Loucy (cell line): ENCODE data around the gene PRDM5.
"Not testable (repeated sequence)": the region's sequence is repeated elsewhere in the genome, so short reads cannot be mapped to it uniquely, and the experiment has no call there.

Experiments used
- H2AFZ ChIP-seq: fragments of 200-600 bp; sonication (generic); 2 replicates; pipeline ENCODE4 v1.6.0; 2016; ENCODE audit warnings: antibody characterized with exemption, mild to moderate bottlenecking, low read length, moderate library complexity
- H3F3A ChIP-seq: fragments of 200-600 bp; 2 replicates; pipeline ENCODE4 v1.6.0; 2016; ENCODE audit warnings: antibody characterized with exemption, low read depth, mild to moderate bottlenecking
- H3K27me3 ChIP-seq: fragments of 200-600 bp; sonication (generic); 2 replicates; pipeline ENCODE4 v1.6.1; 2014; ENCODE audit warnings: low read length, mild to moderate bottlenecking; ENCODE audit not compliant: insufficient read depth, poor library complexity, severe bottlenecking
- H3K36me3 ChIP-seq: fragments of 200-600 bp; sonication (generic); 2 replicates; pipeline ENCODE4 v1.6.1; 2016; ENCODE audit warnings: low read length; ENCODE audit not compliant: insufficient read depth
- H3K4me1 ChIP-seq: fragments of 200-600 bp; sonication (generic); 2 replicates; pipeline ENCODE4 v1.5.1; 2014; ENCODE audit warnings: low read length, mild to moderate bottlenecking; ENCODE audit not compliant: insufficient read depth, poor library complexity, severe bottlenecking
- H3K4me2 ChIP-seq: fragments of 200-600 bp; sonication (generic); 2 replicates; pipeline ENCODE4 v1.6.0; 2014; ENCODE audit warnings: antibody characterized with exemption, low read length, low read depth, mild to moderate bottlenecking; ENCODE audit not compliant: poor library complexity, severe bottlenecking
- H3K4me3 ChIP-seq: fragments of 200-600 bp; sonication (generic); 2 replicates; pipeline ENCODE4 v1.5.1; 2014; ENCODE audit warnings: low read length, mild to moderate bottlenecking, mixed read lengths; ENCODE audit not compliant: poor library complexity, severe bottlenecking
- H3K79me2 ChIP-seq: fragments of 200-600 bp; sonication (generic); 2 replicates; pipeline ENCODE4 v1.6.1; 2014; ENCODE audit warnings: low read length; ENCODE audit not compliant: insufficient read depth
- H3K9ac ChIP-seq: fragments of 200-600 bp; sonication (generic); 2 replicates; pipeline ENCODE4 v1.6.0; 2014; ENCODE audit warnings: mild to moderate bottlenecking, low read depth, low read length, moderate library complexity; ENCODE audit not compliant: poor library complexity, severe bottlenecking
- H3K9me2 ChIP-seq: fragments of 200-600 bp; sonication (generic); replicated peaks from 2 replicates; pipeline ENCODE4 v1.6.1; 2016; ENCODE audit warnings: low read depth, low read length, mixed read lengths
- H3K9me3 ChIP-seq: fragments of 200-600 bp; sonication (generic); 2 replicates; pipeline ENCODE4 v1.6.1; 2014; ENCODE audit warnings: mild to moderate bottlenecking, antibody characterized with exemption, low read length, low read depth; ENCODE audit not compliant: insufficient read depth
- H4K20me1 ChIP-seq: fragments of 200-600 bp; sonication (generic); 2 replicates; pipeline ENCODE4 v1.6.0; 2014; ENCODE audit warnings: antibody characterized with exemption, low read length, mild to moderate bottlenecking; ENCODE audit not compliant: insufficient read depth, poor library complexity, severe bottlenecking
- CTCF ChIP-seq: fragments of 200-600 bp; sonication (generic); conservative IDR thresholded peaks from 2 replicates; pipeline ENCODE4 v1.5.1; 2014; ENCODE audit warnings: mild to moderate bottlenecking, antibody characterized with exemption, low read length
- EZH2phosphoT487 ChIP-seq: fragments of 200-600 bp; IDR thresholded peaks from 2 replicates; pipeline ENCODE4 v1.6.1; 2018; ENCODE audit warnings: antibody characterized with exemption, mild to moderate bottlenecking, moderate library complexity, borderline replicate concordance

PRDM5 gene

GRCh38 chr4:120658772-120659171 is 263.8 kb downstream of the PRDM5 start:
- no peaks in the 10 kb centered on the region for H4K20me1 ChIP-seq
- H3K4me3 ChIP-seq = no peak overlapping the region
- H3K4me2 ChIP-seq = no peak overlapping the region
- H3K4me1 ChIP-seq = no peaks in the 10 kb centered on the region
- no peak overlapping the region for H2AFZ ChIP-seq
- H3K9me2 ChIP-seq = no peaks in the 10 kb centered on the region
- H3K27me3 ChIP-seq = no peaks in the 10 kb centered on the region
- no peaks in the 10 kb centered on the region for H3K9me3 ChIP-seq
- TF ChIP-seq EZH2phosphoT487 (no peak), CTCF (no peak)
- no peaks in the 10 kb centered on the region for H3K36me3 ChIP-seq
- H3K9ac ChIP-seq = no peak overlapping the region
- H3F3A ChIP-seq = no peaks in the 10 kb centered on the region
- H3K79me2 ChIP-seq = no peaks in the 10 kb centered on the region

GRCh38 chr4:120653804-120654573 is 268.5 kb downstream of the PRDM5 start:
- Histone ChIP-seq H3K79me2 (no peaks in the 10 kb centered on the region), H3K9me2 (no peaks in the 10 kb centered on the region), H3K4me3 (no peak overlapping the region), H2AFZ (no peak overlapping the region), H3K9ac (no peak overlapping the region), H3K27me3 (no peaks in the 10 kb centered on the region), H3K4me2 (no peak overlapping the region), H4K20me1 (no peaks in the 10 kb centered on the region), H3K36me3 (no peaks in the 10 kb centered on the region), H3K9me3 (no peaks in the 10 kb centered on the region), H3K4me1 (no peaks in the 10 kb centered on the region), H3F3A (no peaks in the 10 kb centered on the region)
- TF ChIP-seq EZH2phosphoT487 (no peak), CTCF (no peak)

- H3K4me3 ChIP-seq, H3K4me2 ChIP-seq, H2AFZ ChIP-seq, H3K9ac ChIP-seq, H3K79me2 ChIP-seq, H3K9me3 ChIP-seq, H3K36me3 ChIP-seq, H4K20me1 ChIP-seq, H3K27me3 ChIP-seq, H3K9me2 ChIP-seq, H3F3A ChIP-seq, H3K4me1 ChIP-seq: not testable (repeated sequence)
These were observed 274.2 kb downstream of the PRDM5 start for GRCh38 chr4:120648336-120648735.
